G401 (cell line): ENCODE results near the gene IL17A. TPM values are rescaled to one million over a fixed set of nuclear protein-coding genes. Genes with fewer than 3 reads are reported as not detected.
A peak's percentile ranks its signal among the peaks of the same experiment; 100 is the strongest.
"Not testable (repeated sequence)": the region's sequence is repeated elsewhere in the genome, so short reads cannot be mapped to it uniquely, and the experiment has no call there.

Experiments used
- DNase-seq: peaks from one replicate; pipeline ENCODE4 v3.0.0-alpha.2; 2015; ENCODE audit warnings: low spot score
- in situ Hi-C: cut with HindIII; loops from 2 replicates; pipeline ENCODE4 v1.10.0; 2016; ENCODE audit warnings: low sequenced_read_pairs, mixed read lengths
- total RNA-seq: library from RNA; depleted of rRNA; stranded (reverse); fragments of >200 nt; shearing (Covaris generic); gene quantifications from 2 replicates; pipeline ENCODE4 v1.2.3, GENCODE V29; 2014

Gene IL17A
- total RNA-seq, 1 experiment from 2014 or later, result not detected

- no peak for DNase-seq
- in situ Hi-C loops, result no loop called here
Observed at GRCh38 chr6:52161689-52162438, 24.3 kb upstream of the IL17A start.

- peak; percentile 30 for DNase-seq
- in situ Hi-C loops, result no loop called here
Observed at GRCh38 chr6:52162940-52163908, 23.0 kb upstream of the IL17A start.

GRCh38 chr6:52164319-52165094 lies 21.7 kb upstream of the IL17A start:
- in situ Hi-C loops, result no loop called here
- no peak for DNase-seq

GRCh38 chr6:52167267-52167666 lies 18.9 kb upstream of the IL17A start:
- in situ Hi-C loops, result no loop called here
- no peak for DNase-seq

- DNase-seq, in situ Hi-C loops: not testable (repeated sequence)
Observed at GRCh38 chr6:52168351-52168750, 17.8 kb upstream of the IL17A start.

GRCh38 chr6:52174118-52174517 lies 12.1 kb upstream of the IL17A start:
- in situ Hi-C loops, result no loop called here
- DNase-seq, result no peak

- in situ Hi-C loops, result no loop called here
Observed at GRCh38 chr6:52176550-52176949, 9.6 kb upstream of the IL17A start.

GRCh38 chr6:52177961-52178360 lies 8.2 kb upstream of the IL17A start:
- in situ Hi-C loops, result no loop called here
- DNase-seq, result no peak

More at GRCh38 chr6:52176550-52176949, 9.6 kb upstream of the IL17A start:
- DNase-seq, result no peak

- in situ Hi-C loops, result no loop called here
- DNase-seq, result no peak
Observed at GRCh38 chr6:52180787-52181558, 5.2 kb upstream of the IL17A start.

- no peak for DNase-seq
- in situ Hi-C loops, result no loop called here
Observed at GRCh38 chr6:52183131-52183713, 3.0 kb upstream of the IL17A start.

GRCh38 chr6:52186480-52186879 lies 305 bp downstream of the IL17A start:
- in situ Hi-C loops, result no loop called here
- DNase-seq, result no peak

- DNase-seq, result no peak
- in situ Hi-C loops, result no loop called here
Observed at GRCh38 chr6:52187098-52187497, 923 bp downstream of the IL17A start.

GRCh38 chr6:52189974-52190373 lies 3.8 kb downstream of the IL17A start:
- no peak for DNase-seq
- in situ Hi-C loops, result no loop called here

GRCh38 chr6:52190409-52190808 lies 4.2 kb downstream of the IL17A start:
- DNase-seq, result no peak
- in situ Hi-C loops, result no loop called here

GRCh38 chr6:52191824-52192223 lies 5.6 kb downstream of the IL17A start:
- no peak for DNase-seq
- in situ Hi-C loops, result no loop called here

- in situ Hi-C loops, result no loop called here
- no peak for DNase-seq
Observed at GRCh38 chr6:52195886-52196285, 9.7 kb downstream of the IL17A start.

- DNase-seq, in situ Hi-C loops: not testable (repeated sequence)
Observed at GRCh38 chr6:52200088-52200487, 13.9 kb downstream of the IL17A start.

GRCh38 chr6:52201046-52201445 lies 14.9 kb downstream of the IL17A start:
- DNase-seq, result no peak
- in situ Hi-C loops, result no loop called here
